HG03045 (cell line): ENCODE data around the gene LMAN1.

Experiments
- ATAC-seq: cut with Tn5 transposase; IDR thresholded peaks from one replicate; pipeline ENCODE4 v1.9.1; 2021; ENCODE audit warnings: mild to moderate bottlenecking, moderate library complexity; ENCODE audit not compliant: unreplicated experiment

Gene LMAN1

DNA sequence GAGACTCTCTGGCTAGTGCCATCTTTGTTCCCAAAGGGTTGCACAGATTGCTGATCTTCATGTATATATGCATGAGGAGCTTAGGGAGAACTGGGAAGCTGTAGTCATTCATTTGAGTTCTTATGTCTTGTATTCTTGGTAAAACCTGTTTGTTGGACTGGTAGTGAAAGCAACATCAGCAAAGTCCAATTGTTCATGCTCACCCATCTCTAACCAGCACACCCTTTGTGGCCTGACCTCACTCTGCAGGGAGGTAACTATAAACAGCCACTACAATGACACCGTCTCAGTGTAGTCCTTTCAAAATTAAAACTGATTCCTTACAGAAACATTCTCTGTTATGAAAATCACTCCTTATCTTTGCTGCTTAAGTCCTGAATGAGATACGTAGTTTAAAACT is 13.9 kb upstream of the LMAN1 start:
- ATAC-seq, result no peak

DNA sequence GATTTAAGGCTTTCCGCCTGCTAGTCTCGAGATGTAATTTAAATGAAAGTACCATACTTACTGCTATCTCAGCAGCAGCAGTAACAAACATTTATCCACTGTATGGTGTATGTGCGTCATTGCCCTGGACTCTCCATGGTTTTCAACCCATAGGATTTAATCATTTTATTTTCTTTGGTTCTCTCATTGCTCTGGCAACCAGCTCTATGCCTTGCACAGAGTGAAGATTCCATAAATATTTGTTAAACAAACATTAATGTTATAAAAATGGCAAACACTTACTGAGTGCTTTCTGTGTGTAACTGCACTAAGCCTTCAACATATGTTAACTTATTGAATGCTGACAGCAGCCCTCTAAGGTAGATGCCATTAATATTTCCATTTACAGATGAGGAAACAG is 1.3 kb upstream of the LMAN1 start:
- no peak for ATAC-seq

DNA sequence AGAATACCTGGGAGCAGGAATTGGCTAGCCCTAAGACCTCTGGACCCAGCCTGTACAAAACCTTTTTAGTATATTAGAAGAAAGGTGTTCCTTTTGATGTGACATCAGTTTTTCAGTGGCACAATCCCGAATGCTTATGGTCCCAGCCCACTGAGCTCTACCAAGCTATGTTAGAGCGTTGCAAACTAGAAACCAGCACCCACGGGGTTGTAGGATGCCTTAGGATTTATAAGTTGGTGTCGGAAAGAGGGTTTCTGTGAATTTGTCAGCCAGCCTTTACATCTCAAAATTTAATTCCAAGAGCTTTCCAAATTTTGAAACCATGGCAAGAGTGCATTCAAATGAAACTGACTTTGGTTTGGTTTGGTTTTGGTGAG is 499 bp upstream of the LMAN1 start:
- peak; percentile 19 for ATAC-seq

DNA sequence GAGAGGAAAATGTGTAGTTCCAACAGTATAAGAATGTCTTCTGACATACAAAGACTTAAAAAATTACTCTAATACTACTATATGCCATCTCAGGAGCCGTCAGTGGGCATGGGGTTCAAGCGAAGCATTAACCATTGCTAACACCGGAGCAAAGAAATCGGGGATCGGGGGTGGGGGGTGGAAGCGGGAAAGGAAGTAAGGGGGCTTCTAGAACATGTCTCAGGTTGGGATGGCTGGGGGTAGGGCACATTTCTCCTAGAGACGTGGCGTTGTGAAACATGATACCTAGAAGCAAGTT is 702 bp downstream of the LMAN1 start:
- ATAC-seq, result no peak

DNA sequence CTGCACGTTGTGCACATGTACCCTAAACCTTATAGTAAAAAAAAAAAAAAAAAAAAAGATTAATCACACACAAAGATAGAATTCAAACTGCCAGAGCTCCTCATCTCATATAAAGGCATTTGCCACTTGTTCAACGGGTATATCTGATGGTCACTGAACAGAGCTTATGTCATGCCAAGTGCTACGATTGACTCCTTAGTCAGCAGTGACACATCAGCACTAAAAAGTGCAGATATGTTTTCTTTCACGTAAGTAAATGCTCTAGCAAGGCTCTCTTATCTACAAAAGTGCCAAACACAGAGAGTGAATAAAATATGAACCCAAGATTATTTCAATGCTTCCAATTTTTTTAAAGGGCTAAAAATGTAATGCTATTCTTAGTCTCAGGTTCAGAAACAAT is 1.1 kb downstream of the LMAN1 start:
- no peak for ATAC-seq

DNA sequence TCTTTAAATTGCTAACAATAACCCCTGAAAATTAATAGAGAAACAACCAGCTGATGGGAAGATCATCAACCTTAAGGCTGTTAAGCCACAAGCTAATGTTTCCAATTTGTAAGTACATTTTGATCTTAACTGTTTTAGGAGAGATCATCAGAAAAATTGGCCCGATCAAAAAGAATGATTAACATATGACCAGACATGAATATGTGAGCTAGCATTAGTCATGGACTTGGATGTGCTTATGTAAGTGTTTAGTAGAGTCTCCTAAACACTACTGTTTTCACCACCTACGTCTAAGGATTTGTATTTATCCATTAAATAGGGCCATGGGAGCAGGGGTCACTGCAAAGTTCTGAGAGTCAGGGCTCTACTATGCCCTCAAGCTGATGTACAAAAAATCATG is 4.3 kb downstream of the LMAN1 start:
- no peak for ATAC-seq

DNA sequence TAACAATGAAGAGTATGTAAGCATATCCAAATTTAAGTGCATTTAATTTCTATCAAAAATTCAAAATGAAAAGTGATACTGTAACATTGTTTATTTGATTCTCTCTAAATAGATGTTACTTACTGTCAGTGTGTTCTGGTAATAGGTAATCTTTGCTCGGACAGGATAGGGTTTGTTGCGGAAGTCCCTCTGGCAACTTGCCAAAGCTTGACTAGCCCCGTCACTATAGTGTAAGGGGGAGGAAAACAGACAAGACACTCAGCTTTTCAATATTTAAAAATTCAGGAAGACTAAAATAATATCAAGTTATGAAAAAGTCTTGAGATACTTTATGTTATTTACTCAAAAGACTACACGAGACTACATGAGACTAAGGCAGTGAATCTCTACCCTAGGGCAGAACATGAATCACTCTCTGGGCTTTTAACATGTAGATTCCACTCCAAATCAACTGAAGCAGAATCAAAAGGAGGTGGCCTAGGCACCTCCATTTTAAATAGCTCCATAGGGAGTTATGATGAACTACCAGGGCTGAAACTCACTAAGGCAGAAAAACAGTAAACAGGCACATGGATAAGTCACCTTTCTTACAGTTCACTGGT is 5.9 kb downstream of the LMAN1 start:
- ATAC-seq, result no peak

DNA sequence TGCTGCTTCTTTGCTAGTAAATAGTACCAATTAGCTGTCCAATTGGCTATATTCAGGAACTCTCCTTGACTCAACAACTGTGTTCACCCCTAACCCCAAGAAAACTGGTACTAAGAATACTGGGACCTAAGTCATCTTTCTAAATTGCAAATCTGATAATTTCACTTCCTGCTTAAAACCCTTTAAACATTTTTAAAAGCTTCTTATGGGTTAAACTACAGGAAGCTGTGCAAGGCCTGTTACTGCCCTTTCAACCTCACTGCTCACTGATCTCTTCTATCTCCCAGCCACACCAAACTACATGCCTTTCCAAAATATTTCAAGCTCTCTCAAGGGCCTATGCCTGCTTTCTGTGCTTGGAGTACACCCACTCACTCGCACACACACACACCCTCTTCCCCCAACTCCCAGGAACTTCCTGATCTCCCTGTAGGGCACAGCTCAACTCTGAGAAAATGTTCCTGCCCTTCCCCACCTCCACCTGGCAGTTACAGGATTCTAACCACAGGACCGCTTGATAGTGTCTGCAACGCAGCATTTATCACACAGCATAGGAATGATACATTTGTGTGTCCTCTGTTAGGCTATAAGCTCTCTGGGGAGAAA is 6.7 kb downstream of the LMAN1 start:
- no peak for ATAC-seq

DNA sequence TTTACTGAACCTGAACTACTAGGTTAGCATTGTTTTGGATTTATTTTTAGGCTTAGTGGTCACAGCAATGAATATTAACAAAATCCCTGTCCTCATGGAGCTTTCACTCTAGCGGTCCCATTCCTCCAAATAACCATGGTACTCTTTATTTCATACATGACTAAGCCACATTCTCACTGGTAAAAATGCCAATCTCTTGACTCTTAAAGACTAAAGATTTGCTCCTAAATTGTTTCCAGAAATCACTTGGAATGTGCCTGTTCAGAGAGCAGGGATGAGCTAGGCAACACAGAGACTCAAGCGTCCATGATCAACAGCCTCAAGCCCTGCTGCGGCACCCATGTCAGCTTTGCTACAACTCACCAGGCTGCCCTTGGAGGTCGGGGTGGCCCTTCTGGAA is 13.5 kb downstream of the LMAN1 start:
- ATAC-seq, result no peak

DNA sequence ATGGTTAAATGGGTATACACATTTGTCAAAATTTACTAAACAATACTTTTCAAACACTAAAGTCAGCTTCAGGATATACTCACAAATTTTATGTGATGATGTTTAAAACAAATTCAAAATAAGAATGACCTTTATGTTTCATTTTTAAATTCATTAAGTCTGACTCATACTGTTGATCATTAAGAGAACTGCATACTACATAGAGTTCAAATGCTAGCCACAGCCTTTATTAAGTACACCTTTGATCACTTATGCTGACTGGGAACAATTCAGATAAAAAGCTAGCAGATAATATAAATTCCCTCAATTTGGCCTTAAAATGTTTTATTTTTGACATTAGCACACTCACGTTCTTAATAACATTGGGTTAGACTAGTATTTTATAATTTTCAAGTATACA is 14.1 kb downstream of the LMAN1 start:
- ATAC-seq, result no peak

DNA sequence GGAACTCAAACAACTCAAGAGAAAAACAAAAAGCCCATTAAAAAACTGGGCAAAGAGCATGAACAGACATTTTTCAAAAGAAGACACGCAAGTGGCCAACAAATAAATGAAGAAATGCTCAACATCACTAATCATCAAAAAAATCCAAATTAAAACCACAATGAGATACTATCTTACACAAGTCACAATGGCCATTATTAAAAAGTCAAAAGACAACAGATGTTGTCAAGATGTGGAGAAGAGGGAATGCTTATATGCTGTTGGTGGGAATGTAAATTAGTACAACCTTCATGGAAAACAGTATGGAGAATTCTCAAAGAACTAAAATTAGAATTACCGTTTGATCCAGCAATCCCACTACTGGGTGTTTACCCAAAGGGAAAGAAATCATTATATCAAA is 15.1 kb downstream of the LMAN1 start:
- no peak for ATAC-seq

DNA sequence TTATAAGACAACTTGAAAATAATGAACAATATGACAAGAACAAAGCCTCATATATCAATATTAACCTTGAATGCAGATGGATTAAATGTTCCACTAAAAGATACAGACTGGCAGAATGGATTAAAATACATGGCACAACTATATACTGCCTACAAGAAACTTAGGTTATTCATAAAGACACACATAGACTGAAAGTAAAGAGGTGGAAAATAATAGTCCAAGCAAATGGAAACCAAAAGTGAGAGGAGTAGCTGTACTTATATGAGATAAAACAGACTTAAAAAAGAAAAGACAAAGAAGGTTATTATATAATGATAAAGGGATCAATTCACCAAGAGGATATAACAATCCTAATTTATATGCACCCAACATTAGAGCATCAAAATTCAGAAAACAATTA is 18.2 kb downstream of the LMAN1 start:
- ATAC-seq, result no peak

DNA sequence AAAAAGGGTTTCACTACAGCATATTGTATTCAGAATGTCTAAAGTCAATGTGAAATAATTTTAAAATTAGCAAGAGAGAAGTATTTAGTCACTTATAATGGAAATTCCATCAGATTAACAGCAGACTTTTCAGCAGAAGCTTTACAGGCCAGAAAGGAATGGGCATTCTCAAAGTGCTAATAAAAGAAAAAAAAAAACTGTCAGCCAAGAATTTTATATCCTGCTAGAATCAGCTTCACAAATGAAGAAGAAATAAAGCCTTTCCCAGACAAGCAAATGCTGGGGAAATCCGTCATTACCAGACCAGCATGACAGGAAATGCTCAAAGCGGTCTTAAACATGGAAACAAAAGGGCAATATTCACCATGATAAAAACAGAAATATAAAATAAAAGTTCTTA is 18.8 kb downstream of the LMAN1 start:
- no peak for ATAC-seq

DNA sequence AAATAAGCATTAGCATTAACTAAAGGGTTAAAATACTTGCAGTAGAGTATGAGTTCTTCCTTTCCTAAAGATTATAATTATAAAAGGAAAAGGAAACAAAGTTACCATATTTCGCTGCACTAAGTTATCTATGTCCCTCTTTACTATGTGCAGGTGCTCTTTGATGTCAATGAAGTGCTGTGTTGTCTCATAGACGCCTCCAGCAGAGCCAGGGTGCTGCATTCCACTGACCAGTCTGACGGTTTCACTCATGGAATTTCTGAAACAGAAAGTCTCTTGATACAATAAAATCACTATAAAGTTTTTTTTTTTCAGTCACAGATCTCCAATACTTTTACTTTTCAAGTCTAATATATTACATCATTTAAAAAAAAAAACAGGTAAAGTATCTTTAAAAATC is 26.1 kb downstream of the LMAN1 start:
- no peak for ATAC-seq

DNA sequence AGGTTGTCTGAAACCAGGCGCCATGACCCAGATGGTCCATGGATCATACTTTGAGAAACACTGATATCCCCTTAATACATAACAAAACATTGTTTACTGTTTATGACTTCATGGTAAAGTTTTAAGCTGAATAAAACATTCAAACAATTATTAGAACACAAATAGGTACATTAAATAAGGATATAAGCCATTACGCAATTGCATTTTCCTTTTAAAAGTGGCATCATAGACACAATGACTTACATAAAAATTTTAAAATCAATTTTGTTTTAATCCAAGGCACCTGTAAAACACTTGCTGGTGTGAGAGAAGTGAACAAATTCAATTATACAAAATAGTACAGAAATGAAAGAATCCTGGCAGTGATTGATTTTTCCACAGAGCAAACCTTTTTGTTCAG is 30.4 kb downstream of the LMAN1 start:
- ATAC-seq, result no peak

DNA sequence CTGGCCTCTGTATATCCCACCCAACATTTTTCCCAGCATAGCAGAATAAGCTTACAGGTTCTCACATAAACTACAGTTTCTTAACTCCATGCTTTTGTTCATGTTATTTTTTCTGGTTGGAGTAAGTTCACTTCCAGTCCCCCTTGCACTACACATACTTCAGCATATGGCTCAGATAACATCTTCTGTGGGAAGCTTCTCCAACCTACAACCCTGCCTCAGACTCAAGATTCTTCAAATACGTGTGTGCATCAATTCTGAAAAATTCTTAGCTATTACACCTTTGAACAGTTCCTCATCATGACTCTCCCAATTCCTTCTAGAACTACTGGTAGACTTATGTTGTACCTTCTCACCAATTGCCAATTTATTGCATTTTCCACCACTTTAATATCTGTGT is 33.1 kb downstream of the LMAN1 start:
- no peak for ATAC-seq

DNA sequence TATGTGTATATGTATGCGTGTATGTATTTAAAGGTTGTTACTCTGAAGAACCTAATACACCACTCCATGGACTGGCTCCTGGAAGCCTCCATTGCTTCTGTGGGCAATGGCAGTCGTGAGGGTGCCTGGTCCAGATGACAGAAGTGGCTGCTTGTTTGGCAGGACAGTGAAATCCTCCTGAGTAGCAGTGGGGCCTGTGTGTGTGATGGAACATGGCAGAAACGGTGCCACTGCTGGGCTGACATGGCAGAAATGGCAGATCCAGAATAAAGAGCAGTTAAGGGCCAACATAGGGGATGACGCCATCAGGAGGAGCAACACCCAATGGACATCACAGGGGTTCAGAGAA is 34.5 kb downstream of the LMAN1 start:
- no peak for ATAC-seq

DNA sequence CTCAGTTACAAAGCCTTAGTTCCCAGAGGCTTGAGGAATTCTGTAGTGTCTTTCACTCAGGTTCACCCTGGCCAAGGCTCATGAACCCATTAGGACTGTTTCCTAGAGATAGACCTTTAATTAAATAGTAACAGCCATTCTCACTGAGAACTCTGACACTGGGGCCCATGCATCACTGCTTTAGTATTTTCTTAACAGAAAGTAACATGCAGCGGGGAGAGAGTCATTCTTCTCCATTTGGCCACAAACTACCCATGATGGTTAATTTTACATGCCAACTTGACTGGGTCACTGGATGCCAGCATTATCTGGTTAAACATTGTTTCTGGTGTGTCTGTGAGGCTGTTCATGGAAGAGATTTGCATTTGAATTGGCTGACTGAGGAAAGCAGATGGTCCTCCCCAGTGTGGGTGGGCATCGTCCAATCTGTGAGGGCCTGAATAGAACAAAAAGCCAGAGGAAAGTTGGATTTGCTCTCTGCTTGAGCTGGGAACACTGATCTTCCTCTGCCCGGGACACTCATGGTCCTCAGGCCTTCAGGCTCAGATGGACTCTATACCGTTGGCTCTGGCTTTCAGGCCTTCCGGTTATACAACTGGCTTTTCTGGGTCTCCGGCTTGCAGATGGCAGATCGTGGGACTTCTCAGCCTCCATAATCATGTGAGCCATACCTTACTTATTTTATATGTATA is 35.0 kb downstream of the LMAN1 start:
- no peak for ATAC-seq

DNA sequence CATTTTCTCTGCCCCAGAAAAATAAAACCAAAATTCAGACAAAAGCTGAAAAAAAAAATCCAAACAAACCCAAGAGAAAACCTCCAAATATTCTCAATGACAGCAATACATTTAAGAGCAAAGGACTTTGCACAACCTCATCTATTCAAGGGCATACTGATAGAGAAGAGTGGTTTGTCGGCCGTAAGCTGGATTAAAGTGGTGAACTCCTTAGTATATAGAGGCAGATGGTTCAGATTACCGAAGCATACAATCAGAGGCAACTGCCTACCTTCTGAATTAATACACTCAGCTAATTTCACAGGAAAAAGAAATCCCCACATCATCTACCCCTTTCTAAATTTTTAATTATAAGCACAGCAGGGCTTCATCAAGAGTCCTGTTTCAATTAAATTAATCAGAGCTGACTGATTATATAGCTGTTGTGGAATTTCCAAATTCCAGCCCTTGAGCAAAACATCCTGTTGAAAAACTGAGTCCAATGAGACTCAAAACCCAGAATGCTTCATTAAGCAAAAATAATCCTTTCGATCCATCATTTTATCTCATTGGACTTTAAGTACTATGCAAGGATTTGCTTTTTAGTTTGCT is 40.5 kb downstream of the LMAN1 start, which contains the start of gene CPLX4:
Gene CPLX4, minus strand, starts transcription at position 190 of the 591 bp plus-strand sequence. Its CDS starts 187 bp downstream, at position 3.
- no peak for ATAC-seq

DNA sequence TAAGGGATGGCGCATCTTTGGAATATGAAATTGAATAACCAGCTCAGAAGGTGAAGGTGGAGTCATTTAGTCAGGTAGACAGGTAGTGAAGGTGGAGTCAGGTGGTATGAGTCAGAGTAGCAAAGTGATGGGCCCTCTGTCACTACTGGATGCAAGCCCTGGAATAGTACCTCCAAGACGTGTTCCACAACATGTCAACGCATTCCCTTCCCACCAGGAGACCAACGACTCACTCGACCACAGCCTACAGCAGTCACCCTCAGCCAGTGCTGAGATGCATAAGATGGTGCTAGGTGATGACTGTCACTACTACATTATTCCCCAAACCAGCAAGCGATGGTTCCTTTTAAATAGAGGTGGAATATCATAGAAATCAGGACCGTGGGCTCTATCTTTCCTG is 47.4 kb downstream of the LMAN1 start:
- no peak for ATAC-seq

DNA sequence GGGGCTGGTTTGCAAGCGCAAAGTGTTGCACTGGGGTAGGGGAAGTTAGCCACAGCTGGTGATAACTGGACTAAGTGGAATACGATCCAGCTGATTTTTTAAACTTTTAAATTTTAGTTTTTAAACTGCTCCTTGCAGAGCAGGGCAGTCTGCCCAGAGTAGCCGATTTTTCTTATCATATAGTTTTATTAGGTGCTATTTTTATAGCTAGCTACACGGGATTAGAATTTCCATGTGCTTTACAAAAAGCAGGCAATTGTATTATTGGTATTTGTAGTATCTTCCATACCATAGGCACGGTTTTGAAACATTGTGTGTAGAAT is 50.2 kb downstream of the LMAN1 start:
- ATAC-seq, result no peak

DNA sequence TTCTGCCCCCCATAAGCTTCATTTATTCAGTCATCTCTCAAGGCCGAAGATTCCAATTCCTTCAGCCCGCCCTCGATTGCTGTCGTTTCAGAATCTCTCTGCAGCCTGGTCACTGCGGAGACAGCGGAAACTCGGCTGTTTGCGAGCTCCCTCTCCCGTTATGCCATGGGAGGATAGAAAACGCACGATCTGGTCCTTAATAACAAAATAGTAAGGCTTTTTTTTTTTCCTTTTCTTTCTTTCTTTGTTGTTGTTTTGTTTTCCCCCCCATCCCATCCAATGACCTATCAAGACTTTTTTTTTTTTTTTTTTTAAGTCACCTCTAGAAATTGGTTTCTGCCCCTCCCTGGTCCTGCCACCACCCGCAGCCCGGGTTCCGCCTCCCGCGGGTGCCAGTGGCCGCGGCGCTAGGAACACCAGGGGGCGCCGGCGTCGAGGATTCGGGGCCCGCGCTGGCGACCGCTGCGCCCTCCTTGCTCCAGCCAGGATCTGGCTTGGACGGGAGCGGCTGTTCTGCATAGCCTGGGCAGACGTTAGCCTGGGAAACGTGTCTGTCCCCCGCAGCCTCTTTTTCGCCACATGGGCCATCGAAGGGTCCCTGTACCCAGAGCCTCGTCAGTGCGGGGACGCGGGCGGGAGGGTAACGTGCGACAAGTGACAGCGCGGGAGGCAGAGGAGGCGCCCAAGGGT is 50.7 kb downstream of the LMAN1 start:
- ATAC-seq, result peak; percentile 78
